Stimulated activated CD4-positive, alpha-beta T cell treated with anti-CD3 and anti-CD28 coated beads, Interleukin-12 subunit alpha, Interleukin-12 subunit beta, amount 100 ng/mL, for 48 hours (primary cell): ENCODE results near the gene ATXN1.
"Not testable (repeated sequence)": the region's sequence is repeated elsewhere in the genome, so short reads cannot be mapped to it uniquely, and the experiment has no call there.

Source experiments
- DNase-seq, 3 donors: peaks; one replicate each; pipeline ENCODE4 v3.0.0-alpha.2; 2020; ENCODE audit warnings: low read depth in 2 of 3, low spot score in 1 of 3

Gene ATXN1

DNA sequence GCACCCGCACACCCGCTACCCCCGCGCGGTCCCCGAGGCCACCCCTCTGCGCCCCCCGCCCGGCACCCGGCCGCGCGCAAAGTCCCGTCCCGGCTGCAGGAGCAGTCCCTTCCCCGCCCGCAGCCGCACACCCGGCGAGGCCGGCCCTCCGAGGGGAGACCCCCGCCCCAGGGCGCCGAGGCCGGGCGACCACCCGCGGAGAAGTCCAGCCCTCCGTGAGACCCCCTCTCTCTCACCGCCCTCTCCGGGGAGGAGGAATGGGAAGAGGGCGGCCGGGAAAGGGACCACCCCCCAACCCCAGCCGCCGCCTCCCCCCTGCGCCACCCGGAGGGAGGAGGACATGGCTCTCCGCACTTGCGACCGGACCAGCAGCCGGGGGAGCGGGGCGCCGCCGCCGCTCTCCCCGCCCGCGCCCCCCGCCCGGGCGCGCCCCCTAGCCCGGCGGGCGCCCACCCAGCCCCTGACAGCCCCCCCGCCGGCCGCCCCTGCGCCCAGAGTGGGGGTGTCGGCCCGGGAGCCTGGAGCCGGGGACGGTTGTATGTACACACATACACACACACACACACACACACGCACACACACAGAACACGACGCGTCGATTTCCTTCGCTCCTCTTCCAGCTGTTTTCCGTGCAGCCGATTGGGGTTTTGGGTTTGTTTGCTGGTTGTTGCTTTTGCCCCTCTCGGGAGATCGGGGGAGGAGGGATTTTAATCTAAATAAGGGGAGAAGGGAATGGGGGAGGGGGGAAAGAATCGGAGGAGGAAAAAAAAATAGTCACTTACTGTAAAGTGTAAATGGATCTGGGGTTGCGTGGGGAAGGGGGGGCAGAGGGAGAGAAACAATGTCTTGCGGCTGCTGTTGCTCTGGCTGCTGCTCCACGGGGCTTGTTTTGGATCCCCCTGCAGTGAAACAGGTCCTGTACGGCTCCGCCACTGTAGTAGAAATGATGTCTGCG is at the start of gene ATXN1:
ATXN1 (minus strand) TSS at position 945 of the 955 bp plus-strand sequence.
- peak in 1 of 3 donors; percentile 31 for DNase-seq

DNA sequence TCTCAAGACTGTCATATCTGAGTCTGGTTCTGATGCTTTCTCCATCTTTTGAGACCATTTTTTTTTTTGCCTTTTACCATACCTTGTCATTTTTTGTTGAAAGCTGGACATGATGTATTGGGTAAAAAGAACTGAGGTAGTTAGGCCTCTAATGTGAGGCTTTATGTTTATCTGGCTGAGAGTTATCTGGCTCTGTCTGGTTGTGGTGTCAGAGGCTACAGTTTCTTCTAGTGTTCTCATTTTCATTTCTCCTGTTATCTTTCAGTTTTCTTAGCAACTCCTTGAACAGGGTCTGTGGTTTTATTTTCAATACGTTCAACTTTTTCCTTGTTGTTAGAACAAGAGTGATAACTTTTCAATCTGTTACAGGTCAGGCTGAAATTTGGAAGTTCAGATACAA is 49.2 kb upstream of the ATXN1 start:
- DNase-seq: no peak

DNA sequence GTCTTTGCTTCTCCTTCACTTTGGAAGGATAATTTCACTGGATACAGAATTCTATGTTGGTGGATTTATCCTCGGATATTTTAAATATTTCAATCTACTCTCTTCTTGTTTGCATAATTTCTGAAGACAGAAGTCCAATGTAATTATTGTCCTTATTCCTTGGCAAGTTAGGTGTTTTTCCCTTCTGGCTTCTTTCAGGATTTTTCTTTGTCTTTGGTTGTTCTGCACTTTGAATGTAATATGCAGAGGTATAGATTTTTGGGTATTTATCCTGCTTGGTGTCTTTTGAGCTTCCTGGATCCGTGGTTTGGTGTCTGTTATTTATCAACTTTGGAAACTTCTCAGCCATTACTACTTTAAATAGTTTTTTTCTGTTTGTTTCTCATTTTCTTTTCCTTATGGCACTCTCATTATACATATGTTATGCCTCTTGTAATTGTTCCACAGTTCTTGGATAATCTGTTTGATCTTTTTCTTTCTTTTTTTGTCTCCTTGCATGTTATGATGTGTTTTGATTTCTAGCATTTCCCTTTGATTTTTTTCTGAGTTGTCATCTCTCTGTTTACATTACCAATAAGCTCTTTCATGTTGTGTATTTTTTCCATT is 48.6 kb upstream of the ATXN1 start:
- DNase-seq: no peak

DNA sequence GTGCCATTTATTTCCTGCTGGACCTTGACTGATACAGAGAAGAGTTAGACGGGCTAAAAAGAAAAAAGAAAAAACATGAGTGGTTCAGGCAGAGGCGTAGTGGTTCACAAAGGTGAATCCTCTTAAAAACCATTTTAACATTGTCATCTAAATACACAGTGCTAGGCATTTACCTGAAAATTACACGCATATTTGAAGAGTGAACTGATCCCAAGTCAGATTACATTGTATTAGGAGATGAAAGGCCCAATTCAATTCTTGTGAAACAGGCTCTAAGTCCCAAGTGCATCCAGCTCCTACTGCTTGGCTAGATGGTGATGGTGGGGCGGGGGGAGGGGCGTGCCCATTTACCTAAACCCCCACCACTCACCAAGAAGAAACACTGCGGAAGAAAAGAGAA is 46.7 kb upstream of the ATXN1 start:
- DNase-seq: no peak

DNA sequence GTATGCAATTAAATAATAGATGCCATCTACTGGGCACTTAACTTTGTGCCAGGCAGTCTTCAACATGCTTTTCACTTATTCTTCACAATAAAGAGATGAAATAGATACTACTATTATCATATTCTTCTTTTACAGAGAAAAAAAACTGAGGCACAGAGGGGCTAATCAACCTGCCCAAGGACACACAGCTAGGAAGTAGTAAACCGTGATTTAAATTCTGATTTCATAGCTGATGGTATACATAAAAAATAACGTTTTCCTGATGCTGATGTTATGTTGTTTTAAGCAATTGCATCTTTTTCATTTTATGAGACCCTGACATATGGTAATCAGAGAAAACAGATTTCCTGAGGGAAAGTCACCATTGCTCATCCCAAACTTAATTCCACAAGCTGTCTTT is 45.1 kb upstream of the ATXN1 start:
- DNase-seq: no peak

DNA sequence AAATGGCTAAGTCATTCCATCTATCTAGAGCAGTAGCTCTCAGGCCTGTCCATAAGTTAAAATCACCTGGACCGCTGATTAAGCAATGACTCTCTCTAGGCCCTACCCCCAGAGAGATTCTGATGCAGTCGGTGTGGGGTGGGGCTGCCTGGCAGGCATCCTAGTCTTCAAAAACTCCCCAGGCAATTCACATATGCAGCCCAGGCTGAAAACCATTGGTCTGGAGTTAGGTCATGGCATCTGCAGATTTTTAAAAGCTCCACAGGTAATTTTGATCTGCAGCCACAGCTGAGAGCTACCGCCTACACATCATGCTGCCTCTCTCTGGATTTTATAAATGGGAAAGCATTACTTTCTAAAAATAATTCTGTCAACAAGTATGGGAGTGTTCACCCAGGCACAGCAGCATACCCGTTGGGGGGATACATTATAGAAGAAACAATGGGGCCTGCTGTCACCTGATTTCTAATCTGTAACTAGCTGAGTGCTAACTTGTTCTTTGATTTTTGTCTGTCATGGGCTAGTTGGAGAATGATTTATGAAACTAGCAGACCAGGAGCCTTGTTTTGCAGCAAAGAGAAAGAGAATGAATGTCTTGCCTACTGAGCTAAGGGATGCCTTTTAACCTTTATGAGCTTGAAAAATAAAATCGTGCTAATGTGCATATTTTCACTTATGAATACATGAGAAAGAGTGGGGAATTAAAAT is 44.1 kb upstream of the ATXN1 start:
- DNase-seq: no peak

DNA sequence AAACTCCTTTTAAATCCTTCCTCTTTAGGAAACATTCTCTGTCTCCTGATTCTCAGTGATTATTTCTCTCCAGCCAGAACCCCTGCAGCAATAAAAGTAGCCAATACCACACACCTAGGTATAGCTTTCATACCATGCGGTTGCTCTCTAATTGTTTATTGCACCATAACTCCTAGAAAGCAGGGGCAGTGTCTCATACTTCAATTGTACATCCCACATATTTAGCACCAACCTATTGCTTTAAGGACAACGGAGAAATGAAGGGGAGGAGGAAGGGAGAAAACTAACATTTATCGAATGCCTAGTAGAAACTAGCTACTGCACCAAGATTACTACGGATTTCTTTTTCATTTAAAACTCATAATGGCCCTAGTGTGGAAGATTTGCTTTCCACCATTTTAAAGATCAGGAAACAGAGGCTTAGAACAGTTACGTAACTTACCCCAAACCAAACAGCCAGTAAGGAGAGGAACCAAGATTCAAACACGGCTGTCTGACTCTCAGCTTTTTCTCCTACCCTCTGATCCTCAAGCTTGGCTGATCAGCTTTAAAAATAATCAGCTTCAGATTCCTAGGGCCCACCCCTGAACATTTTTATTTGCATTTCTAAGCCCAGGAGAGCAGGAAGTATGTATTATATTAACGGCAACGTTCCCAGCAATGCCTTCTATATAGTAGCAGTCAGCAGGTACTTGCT is 43.4 kb upstream of the ATXN1 start:
- DNase-seq: no peak

DNA sequence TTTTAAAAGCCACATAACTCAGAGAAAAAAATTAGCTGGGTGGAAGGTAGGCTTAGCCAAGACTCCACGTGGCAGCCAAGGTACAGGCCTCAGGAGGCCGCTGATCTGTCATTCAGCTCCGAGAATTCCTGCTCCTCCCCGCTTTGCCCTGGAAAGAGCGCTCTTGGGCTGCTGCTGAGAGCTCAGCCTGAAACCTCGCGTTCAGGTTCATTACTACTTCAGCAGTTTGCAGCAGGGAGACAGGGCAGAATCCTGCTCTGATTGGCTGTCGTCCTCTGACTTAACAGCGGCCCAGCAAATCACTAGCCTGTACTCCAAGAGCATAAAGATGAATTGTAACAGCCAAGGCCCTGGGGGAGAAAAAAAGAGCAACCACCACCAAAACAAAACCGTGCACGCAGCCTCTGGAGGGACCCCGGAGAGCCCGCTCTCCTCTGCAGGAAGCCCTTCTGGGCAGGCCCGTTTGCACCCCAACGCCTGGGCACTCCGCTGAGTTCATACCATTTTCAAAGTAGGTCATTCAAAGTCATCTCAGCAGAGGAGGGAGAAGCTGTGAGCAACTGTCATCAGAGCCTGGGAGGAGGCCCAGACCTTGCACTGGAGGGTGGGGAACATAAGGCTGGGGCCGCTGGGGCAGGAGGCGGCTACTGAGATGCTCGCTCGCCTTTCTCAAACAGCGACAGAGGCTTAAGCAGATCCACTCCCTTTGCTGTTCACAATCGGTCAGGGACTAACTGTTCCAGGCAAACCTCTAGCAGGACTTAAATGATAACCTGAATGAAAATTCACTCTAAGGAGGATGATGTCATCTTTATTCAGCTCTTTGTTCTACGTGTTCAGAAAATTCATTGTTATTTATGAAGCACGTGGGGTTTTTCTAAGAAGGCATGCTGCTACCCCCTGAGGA is 42.3 kb upstream of the ATXN1 start:
- DNase-seq: no peak

DNA sequence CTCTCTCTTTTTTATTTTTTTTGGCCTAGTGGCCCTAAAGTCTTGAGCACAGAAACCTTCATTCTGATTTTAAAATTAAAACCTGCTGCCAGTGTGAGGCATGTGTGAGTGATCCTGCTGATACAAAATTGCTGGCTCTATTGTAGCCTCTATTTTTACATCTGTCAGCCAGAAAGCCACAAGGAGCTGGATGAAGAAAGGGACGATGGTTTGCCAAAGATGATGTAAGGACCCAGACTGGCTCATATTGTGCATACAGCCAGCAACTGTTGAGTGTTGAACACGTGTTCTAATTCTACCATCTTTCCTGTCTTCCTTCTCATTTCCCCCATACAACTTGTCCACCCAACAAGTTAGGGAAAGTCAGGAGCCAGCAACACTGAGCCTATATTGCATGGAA is 40.8 kb upstream of the ATXN1 start:
- no peak for DNase-seq

DNA sequence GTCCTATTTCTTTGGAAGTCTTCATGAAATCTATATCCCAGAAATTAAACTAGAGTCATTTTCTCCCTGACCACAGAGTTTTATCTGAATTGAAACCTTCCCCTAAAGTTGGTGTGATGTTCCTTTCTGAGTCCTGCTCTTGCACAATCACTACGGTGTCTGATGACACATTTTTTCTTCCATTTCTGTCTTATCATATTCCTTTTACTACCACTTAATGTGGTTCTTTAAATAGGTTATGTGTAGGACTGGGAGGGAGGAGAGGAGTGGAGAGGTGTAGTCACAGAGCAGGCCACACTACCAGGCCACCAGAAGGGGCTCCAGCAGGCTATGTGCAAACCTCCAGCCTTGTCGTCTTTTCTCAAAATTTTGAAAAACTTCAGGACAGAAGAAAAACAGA is 39.7 kb upstream of the ATXN1 start:
- peak in 1 of 3 donors; percentile 2 for DNase-seq

DNA sequence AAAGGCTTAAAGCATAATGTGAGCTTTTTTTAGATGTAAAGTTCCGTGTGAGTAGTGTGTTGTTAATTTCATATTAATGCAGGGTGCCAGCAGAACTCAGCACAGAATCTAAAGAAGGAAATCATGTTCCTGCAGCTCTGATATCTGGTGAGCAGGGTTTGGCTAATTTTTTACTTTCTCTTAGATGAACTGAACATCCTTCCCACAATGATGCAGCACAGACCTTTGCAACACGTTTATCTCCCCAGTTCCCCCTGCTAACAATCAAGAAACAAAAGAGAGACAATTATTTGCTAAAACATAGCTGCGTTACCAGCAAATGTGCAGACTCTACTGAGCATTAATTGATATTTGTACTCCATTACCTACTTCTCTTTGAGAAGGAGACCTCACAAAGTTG is 39.1 kb upstream of the ATXN1 start:
- no peak for DNase-seq

DNA sequence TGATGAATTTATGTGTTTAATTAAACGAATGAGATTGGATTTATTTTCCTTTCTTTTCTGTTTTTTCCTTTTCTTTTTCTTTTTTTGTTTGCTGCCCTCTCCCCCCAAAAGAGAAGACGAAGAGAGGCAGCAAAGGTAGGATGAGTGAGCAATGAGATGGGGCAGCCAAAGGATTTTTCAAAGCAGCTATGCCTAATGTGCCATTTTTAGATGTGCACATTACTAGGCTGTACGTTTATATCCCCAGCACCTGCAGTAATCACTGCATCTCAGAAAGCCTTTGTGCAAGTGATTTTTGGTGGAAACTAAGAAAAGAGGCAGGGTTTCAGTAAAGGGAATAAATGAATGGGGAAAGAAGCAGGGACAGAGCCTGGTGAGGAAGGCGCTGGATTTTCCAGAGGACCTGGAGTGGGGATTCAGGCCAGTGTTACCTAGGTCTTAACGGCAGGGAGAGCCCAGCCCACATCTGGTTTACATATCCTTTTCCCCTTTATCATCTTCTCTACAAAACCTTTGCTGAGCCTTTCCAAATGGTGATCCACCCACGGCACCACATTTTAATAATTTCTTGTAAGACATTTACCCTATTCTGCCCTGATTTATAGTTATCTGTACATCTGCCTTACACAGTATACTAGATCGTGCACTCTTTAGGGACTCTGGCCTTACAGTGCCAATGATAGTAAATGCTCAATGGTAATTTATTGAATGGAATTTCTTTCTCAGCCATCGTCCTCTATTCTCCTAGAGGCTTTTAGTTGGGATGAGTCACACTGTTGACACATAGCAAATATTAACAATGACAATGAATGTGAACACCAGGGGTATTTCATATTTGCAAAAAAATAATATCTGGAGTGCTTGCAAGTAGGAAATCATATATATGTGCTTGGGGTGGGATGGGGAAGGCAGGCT is 38.3 kb upstream of the ATXN1 start:
- no peak for DNase-seq

DNA sequence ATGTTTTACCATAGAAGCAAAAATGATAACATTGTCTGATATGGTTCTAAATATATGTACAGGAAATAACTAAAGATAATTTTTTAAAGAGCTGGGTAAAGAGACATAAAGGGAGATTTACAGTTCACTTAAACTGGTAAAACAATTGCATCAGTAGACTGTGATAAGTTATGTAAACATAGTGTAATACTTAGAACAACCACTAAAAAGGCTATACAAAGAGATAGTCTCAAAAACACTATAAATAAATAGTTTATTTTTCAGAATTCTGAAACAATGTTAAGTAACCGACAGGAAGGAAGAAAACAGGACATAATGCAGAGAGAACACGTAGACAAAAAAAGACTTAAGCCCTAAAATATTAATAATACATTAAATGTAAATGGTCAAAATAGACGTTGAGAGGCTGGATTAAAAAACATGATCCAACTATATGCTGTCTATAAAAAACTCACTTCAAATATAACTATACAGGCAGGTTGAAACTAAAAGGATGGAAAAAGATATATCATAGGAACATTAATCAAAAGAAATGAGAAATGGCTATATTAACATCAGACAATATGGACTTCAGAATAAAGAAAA is 32.7 kb upstream of the ATXN1 start:
- no peak for DNase-seq

DNA sequence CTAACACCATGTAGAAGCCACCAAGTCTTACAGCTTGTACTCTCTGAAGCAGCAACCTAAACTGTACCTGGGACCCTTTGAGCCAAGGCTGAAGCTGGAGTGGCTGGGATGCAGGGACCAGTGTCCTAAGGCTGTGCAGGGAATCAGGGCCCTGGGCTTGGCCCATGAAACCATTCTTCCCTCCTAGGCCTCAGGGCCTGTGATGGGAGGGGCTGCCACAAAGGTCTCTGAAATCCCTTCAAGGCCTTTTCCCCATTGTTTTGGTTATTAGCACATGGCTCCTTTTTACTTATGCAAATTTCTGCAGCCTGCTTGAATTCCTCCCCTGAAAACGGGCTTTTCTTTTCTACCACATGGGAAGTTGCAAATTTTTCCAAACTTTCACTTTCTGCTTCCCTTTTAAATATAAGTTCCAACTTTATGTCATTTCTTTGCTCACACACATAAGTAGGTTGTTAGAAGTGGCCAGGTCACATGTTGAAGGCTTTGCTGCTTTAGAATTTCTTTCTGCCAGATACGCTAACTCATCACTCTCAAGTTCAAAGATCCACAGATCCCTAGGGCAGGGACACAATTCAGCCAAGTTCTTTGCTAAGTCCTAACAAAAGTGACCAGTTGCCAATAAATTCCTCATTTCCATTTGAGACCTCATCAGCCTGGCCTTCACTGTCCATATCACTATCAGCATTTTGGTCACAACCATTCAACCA is 28.2 kb upstream of the ATXN1 start:
- DNase-seq: no peak

DNA sequence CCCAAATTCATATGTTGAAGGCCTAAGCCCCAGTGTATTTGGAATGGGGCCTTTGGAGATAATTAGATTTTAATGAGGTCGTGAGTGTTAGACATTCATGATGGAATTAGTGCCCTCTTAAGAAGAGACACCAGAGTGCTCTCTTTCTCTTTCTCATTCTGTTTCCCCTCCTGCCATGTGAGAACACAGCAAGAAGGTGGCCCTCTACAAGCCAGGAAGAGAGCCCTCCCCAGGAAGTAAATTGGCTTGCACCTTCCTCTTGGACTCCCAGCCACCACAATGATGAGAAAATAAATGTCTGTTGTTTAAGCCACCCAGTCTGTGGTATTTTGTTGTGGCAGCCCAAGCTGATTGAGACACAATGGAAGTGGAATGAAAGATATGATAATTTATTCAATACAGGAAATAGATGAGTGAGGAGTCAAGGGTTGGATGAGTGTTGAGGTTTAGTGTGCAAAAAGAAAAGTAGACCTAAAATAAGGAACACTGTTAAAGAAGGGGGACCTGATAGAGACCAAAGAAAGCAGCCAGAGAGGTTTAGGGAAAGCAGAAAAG is 25.9 kb upstream of the ATXN1 start:
- DNase-seq: no peak

DNA sequence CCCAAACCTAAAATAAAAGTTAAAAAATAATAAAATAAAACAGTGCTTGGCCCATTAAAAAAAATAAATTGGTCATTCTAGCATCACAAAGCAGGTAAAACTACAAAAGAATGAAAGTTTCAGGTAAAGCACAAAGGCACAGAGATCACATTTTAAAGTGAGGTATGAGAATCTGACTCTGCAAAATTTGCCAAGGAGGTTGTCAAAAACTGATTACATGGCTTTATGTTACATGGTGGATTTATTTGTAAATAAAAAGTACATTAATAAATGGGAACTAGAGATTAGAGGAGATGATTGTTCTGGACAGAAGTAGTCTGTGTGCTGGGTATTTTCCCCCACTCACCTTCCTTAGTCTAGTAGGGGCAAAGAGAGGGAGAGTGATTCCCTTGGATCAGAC is 24.2 kb upstream of the ATXN1 start:
- DNase-seq: no peak

DNA sequence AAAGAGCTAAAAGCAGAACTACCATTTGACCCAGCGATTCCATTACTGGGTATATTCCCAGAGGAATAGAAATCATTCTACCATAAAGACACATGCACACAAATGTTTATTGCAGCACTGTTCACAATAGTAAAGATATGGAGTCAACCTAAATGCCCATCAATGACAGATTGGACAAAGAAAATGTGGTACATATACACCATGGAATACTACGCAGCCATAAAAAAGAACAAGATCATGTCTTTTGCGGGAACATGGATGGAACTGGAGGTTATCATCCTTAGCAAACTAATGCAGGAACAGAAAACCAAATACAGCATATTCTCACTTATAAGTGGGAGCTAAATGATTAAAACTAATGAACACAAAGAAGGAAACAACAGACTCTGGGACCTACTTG is 23.7 kb upstream of the ATXN1 start:
- DNase-seq: not testable (repeated sequence)

DNA sequence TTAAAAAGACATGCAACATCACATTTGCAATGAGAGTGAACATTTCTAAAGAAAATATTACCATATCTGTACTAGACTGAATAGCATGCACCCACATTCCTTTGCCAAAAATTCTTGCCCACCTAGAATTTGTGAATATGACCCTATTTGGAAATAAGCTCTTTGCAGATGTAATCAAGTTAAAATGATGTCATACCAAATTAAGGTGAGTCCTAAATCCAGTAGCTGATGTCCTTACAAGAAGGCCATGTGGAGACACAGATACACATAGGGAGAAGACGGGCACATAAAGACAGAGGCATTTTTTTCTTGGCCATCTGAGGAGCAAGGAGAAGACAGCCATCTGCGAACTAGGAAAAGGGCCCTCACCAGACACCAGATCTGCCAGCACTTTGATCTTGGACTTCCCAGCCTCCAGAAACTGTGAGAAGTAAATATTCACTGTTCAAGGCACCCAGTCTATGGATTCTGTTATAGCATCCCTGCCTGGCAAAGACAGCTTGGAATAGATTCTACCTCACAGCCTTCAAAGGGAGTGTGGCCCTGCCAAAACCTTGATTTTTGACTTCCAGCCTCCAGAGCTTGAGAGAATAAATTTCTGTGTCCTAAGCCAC is 22.8 kb upstream of the ATXN1 start:
- DNase-seq: no peak
